SKM-1 treated with dmso at 0.1 percent for 144 hours (cell line): ENCODE results near the gene IL4R.

Experiments
- DNase-seq: peaks from one replicate; lab custom pipeline; 2025; ENCODE audit not compliant: unreplicated experiment; lab: John Stamatoyannopoulos, UW

The IL4R gene

DNA sequence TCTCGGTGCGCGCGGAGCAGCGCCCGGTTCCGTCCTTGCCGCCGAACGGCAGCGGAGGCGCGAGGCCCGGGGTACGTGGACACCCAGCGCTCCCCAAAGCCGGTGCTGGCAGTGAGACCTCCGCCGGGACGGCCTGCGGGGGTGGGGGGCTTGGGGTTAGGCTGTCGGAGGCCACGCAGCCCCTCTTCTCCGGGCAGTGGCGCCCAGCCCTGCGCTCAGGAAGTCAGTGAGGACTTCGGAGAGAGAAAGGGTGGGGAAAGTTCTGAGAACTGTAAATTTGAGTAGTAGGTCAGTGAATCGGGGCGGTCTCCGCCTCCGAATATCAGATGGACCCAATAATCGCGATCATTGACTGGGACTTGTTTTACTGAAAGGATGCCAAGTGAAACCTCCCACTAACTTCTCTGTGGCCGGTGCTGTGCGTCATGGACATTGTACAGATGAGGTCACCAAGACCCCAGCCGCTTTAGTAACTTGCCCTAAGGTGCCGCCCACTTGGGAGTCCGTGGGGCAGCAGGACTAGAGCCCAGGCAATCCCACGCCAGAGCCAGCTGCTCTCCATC lies 468 bp downstream of the IL4R start:
- no peak for DNase-seq

DNA sequence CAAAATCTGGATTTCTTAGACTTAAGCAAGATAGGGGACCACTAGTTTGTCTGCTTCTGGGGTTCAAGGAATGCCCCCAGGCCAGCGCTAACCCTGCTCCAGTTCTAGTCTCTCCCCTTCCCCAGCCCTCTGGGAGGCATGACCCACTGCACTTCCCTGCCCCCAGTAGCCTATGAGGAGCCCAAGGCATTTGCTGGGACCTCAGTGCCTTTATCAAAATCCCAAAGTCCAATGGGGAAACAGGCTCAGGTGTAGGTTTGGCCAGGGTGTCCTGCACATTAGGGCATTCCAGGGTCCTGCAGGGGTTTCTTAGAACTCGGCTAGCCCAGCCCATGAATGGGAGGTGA lies 1.2 kb downstream of the IL4R start:
- DNase-seq: no peak

DNA sequence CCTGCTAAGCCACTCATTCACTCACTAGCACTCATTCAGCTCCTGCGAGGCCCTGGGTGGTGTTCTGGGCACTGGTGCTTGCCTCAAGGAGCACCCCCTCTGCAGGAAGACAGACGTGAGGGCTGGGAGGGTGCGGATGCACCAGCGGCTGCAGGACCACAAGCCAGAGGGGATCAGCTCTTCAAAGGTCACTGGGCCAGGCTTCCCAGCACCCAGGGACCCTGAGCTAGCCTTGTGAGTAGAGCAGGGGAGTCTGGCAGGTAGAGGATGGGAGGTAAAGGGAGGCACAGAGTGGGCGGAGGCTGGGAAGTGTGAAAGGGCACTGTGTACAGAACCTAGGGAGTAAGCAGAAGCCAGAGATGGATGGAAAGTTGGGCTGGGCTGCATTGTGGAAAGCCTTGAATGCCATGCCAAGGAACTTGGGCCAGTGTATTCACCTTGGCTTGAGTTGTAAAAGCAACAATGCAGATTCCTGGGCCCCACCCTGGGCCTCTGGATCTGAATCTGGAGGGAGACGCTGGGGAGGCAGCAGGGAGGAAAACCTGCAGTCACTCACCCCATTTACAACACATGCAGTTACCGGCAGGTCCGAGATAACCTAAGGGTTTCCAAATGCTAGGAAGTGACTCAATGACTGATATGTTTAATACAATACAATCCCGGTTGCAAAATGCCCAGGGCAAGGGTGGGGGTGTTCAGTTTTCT lies 1.7 kb downstream of the IL4R start:
- DNase-seq: peak; percentile 45

DNA sequence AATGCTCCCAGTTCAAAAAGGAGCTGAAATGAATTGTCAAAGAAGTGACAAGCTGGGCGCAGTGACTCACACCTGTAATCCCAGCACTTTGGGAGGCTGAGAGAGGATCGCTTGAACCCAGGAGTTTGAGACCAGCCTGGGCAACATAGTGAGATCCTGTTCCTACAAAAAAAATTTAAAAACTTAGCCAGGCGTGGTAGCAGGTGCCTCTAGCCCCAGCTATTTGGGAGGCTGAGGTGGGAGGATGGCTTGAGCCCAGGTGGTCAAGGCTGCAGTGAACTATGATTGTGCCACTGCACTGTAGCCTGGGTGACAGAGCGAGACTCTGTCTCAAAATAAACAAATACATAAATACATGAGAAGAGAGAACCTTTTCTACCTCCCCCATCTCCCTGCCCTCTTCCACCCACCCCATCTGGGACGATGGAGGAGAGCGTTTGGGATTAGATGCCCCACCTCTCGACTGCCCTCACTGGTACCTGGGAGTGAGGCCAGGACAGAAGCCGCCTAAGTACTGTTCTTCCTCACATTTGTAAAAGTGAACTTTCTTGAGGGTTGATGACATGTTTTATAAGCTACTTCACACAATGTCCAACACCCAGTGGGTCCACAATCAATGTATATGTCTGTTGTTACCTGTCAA lies 2.4 kb downstream of the IL4R start:
- no peak for DNase-seq

DNA sequence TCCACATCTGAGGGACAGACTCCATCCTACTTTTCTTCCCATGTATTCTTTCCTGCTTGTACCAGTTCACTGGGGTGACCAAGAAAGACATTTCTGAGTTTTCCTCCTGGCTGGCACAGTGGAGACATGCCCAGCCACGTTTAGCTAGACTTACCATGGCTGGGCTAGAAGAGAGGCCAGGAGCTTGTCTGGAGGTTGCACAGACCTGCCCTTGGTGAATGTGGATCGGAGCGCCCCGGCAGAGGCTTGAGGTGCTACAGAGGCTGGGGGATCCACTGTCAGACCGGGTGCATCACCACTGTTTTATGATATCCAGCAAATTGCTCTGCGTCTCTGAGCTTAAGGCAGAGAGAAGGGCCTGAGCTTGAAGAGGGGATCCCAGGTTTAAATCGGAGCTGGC lies 3.5 kb downstream of the IL4R start:
- DNase-seq: no peak

DNA sequence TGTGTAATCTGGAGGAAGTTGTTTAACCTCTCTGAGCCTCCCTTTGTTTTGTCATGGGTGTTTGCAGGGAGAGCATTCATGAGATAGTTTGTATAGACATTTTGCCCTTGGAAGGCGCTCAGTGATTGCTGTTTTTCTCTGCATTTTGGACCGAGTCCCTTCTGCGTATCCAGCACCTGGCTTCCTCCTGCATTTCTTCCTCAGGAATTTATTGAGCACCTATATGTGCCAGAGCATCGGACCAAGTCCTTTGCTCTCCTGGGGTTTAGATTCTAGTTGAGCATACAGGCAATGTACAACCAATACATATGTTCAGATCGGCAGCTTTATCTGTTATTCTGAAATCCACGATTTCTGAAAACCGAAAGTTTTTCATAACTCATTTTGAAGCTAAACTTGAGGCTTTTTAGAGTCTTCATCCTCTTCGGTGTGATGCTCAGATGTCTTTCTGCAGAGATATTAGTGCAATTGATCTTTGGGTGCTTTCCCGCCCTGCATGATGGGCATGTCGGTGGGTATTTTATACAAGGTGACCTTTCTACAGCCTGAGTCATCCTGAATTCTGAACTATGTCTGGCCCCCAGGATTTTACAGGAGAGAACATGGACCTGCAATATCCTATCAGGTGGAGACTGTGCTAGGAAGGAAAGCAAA lies 4.1 kb downstream of the IL4R start:
- DNase-seq: no peak

DNA sequence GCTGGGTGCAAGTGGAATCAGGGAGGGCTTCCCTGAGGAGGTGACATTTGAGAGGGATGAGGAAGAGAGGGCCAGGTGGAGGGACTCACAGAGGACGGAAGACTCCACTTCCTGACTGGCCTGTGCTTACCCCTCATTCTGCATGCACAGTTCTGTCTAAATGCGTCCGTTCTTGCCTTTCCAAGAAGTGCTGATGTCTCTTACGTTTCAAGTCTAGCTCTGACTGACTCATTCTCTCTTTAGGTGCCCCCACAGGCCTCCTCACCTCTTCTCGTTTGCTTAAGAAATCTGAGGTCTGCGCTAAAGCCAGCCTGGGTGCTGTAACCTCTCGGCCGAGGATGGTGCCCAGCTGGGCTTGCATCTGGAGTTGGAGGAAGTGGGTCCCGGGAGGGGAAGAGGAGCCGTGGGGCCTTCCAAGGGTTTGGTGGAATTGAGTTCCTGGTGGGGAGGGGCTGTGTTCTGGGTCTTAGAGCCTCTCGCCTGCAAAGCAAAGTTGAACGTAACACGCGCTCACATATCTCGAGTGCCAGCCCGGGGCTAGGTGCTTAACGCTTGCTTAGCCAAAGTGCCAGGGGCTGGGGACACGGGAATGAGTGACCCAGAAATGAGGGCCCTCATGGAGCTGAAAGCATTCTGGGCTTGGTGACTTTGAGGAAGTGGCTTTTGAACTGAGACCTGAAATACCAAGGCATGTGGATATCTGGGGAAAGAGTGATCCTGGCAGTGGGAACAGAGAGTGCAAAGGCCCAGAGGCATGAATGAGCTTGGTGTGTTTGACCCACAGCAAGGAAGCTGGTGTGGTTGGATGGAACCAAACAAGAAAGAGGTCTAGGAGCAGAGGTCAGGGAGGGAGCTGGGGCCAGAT lies 4.8 kb downstream of the IL4R start:
- peak; percentile 85 for DNase-seq

DNA sequence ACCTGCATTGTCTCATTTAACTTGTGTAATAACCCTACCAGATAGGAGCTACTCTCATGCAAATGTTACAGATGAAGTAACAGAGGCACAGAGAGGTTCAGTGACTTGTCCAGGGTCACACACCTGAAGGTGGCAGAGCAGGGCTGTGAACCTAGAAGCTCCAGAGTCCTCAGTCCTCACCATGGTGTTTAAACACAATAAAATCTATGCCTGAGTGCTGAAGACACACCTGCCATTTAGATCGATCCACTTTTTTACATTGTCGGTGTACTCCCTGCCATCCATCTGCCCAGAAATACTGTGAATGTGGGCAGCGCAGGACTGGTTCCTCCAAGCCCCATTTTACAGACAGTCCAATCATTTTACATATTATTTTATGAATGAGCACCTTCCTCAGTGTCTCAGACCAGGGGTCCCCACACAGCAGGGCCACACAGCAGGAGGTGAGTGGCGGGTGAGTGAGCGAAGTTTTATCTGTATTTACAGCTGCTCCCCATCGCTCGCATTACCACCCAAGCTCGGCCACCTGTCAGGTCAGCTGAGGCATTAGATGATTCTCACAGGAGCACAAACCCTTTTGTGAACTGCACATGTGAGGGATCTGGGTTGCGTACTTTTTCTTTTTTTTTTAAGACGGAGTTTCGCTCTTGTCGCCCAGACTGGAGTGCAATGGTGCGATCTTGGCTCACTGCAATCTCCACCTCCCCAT lies 5.6 kb downstream of the IL4R start:
- peak; percentile 50 for DNase-seq

DNA sequence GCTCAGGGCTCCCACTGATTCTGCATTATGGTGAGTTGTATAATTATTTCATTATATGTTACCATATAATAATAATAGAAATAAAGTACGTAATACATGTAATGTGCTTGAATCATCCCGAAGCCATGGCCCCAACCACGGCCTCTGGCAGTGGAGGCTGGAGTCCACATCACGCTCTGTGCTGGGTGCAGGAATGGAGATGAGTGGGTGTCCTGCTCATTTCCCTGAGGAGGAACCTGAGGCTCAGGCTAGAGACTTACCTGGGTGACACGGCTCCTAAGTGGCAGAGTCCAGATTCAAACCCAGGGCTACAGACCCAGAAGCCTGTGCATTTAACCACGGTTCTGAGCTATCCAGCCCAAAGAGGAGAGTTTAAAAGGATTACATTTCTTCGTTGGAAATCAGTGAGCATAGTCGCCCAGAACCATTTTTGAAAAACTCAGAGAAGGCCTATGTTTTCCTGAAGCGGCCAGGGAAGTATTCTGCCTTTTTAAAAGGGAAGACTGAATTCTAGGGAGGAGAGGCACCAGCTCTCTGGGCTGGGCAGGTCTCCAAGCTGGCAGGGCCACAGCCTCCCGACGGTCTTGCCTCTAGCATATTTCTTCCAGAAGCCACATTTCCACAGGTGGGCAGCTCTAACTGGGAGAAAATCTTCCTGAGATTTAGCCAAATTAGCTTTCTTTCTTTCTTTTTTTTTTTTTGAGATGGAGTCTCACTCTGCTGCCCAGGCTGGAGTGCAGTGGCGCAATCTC lies 6.7 kb downstream of the IL4R start:
- no peak for DNase-seq

DNA sequence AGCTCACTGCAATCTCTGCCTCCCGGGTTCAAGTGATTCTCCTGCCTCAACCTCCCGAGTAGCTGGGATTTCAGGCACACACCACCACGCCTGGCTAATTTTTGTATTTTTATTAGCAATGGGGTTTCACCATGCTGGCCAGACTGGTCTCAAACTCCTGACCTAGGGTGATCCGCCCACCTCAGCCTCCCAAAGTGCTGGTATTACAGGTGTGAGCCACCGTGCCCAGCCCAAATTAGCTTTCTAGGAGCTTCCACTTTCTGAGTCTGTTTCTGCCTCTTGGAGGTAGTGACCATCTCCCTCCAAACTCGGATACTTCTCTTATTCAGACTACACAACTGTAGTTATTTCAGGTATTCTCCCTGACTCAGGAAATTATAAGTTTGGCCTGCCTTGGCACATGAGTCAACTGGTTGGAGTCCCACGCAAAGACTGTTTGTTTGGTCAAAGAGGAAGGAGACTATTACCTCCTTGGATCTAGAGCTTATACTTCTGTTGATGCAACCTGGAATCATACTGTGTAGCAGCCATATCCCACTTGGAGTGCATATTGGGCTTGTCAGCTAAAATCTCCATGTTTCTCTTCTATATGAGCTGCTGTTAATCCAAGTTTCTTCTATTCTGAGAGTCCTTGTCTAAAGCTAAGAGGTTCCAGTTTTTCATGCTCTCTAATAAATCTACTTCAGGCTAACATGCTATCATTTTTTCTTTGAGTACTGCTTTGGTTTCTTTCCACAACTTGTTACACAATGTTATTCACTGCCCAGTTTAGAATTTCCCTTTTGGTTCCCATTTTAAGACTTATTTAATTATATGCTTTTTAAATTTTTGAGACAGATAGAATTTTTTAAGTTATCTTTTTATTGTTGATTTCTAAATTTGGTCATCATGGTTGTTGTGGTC lies 7.5 kb downstream of the IL4R start:
- peak; percentile 8 for DNase-seq

DNA sequence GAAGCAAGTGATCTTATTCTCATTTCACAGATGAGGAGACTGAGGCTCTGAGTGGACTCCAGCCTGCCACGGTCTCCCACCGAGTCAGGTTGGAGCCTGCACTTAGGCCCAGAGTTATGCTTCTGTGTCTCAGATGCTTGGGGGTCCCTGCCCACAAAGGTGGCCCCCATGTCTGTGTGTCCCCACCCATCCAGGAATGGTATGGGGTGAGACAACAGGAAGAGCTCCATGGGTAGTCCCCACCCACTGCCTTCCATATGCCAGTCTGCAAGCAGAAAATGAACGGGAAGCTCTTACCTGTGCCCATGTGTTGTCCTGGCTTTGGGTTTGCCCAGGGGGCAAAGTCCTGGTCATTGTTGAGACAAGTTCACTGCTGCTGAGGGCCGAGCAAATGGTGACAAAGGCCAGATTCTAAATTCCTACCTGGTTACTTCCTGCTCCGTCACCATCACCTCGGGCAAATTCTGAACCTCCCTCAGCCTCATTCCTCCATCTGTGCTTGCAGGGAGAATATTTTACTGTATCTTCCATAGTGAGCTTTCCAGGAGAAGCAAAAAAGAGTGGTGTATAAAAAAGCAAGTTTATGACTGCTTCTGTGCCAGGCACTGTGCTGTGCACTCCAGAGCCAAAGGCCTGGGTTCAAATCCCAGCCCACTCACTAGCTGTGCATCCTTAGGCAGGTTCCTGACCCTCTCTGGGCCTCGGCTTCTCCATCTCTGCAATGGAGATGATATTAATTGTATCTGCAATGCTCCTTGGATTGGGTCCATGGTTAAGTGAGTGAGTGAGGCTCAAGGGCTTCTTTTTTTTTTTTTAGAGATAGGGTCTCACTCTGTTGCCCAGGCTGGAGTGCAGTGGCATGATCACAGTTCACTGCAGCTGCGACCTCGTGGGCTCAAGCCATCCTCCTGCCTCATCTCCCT lies 9.3 kb downstream of the IL4R start:
- no peak for DNase-seq

DNA sequence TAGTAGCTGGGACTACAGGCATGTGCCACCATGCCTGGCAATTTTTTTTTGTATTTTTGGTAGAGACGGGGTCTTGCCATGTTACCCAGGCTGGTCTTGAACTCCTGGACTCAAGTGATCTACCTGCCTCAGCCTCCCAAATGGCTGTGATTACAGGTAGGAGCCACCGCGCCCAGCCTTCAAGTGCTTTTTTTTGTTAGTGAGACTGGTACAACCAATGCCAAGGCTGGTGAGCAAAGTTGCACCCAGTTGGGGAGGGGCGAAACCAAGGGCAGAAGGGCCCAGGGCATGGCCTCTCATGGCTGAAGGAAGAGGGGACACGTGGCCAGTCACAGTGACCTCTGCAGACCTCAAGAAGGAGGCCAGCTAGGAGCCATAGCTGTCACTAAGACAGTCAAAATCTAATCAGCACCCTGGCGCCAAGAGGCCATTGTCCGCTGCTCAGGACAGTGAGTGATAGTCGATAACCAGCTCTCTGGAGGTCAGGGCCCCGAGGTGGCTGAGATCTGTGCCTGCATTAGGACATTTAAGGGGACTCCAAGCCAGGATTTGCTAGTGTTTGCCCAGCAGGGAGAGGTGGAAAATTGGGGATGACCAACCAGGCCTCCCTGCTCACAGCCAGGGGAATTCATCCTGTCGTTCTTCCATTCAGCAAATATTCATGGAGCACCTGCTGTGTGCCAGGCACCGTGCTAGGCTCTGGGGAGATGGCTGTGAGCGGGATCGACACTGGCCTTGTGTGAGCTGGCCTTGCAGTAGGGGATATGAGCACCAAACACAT lies 10.2 kb downstream of the IL4R start:
- no peak for DNase-seq

DNA sequence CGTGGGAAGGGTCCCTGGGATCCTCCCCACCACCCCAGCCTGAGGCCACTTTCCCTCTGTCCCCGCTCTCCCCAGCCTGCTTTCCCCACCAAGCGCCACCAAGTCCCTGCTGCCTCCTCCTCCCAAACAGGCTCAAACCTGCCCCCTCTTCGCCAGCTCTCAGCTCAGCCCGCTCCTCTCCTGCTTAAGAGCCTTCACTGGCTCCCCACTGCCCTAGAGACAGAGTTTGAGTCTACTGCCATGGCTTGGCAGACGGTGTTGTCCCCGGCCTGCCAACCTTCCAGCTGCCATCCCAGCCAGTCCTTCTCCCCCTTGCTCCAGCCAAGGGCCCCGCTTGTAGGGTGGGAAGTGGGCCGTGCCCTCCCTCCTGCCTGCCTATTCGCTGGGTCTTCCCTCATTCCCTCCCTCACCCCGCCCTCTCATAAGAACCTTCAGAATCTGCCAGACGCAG lies 11.1 kb downstream of the IL4R start:
- no peak for DNase-seq

DNA sequence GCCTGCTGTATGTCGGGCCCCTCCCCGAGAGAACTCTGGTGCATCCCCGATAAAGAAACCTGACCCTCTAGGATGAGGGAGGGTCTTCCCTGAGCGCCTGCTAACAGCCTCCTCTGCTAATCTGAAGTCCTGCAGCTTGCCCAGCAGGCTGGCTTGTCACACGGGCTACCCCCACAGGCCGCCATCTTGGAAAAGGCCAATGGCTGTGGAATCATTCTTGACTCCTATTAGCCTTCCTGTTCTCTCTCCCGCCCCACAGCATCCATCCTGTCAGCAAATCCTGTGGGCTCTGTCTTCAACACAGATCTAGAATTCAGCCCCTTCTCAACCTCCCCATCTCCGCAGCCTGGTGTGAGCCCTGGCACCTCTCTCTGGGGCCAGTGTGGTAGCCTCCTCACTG lies 12.0 kb downstream of the IL4R start:
- DNase-seq: no peak

DNA sequence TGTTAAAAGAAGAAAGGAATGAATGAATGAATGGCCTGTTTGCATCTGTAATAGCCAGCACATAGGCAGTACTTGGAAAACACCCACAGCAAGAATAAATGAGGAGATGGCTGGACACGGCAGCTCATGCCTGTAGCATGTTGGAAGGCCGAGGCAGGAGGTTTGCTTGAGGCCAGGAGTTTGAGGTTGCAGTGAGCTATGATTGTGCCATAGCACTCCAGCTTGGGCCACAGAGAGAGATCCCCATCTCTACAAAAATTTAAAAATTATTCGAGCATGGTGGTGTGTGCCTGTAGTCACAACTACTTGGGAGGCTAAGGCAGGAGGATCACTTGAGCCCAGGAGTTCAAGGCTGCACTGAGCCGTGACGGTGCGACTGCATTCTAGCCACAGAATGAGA lies 12.5 kb downstream of the IL4R start:
- no peak for DNase-seq

DNA sequence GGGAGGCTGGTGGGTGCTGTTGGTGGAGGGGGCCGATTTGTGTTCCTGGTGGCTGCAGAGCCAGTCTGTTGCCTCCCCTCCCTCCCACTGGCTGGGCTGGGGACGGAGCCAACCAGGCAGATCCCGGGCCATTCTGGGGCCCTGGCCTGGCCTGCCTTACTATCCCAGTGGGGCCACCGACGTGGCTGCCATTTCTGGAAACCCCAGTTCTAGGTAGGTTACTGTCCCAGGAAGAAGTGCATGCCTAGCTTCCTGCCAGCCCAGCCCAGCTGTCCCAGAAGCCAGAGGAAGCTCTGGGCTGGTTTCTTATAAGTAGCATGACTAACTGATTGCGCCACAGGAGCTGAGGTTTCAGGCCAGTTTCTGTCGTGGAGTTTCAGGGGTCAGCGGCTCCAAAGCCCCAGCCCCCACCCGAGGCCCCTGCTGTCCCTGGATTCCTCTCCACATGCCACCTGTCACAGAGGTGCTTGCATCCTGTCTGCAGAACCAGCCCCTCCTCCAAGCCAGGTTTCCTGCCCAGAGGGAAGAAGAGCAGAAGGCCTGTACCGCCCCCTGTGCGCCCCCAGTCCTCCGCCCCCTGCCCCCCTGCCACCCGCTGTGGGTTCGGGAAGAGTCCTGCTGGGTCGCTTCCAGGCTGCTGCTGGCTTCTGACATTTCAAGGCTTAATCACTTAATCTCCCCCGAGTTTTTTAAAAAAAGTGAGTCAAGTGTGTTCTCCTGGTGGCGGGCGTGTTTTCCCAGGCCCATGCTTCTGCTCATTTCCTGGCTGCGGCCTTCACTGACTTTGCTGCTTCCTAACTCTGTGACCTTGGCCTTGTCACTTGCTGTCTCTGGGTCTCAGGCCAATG lies 13.2 kb downstream of the IL4R start:
- DNase-seq: peak; percentile 85
